ENCODE data around the gene THAP11. TPM values are rescaled to one million over a fixed set of nuclear protein-coding genes. Genes with fewer than 3 reads are reported as not detected.
A peak's percentile ranks its signal among the peaks of the same experiment; 100 is the strongest.
"Not testable (repeated sequence)": the region's sequence is repeated elsewhere in the genome, so short reads cannot be mapped to it uniquely, and the experiment has no call there.

The THAP11 gene
- total RNA-seq, 1 experiment from 2014 or later, result 67.0 TPM

- H3K27me3 ChIP-seq (ENCODE audit: control insufficient read depth, insufficient read depth, low read length), result no peaks in the 10 kb centered on the region
- no peak overlapping the region for H3K4me3 ChIP-seq (ENCODE audit: insufficient read depth, low read depth, low read length)
- peaks cover 24% of the 10 kb centered on the region for H3K36me3 ChIP-seq (replicated peaks; ENCODE audit: control insufficient read depth, insufficient read depth, low read length)
- no peak for DNase-seq
Measured at GRCh38 chr16:67862623-67863583, 20.8 kb downstream of the THAP11 start.

DNA sequence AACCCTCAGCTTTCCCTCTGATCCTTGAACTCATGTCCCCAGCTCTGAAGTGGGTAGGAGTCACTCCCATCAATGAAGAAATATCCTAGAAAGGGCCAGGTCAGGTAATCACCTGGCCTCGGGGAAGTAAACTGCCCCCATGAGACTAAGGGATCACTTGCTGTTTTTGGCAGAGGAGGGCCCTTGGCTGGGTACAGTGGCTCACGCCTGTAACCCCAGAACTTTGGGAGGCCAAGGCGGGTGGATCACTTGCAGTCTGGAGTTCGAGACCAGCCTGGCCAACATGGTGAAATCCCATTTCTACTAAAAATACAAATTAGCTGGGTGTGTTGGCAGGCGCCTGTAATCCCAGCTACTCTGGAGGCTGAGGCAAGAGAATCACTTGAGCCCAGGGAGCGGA, 21.9 kb downstream of the THAP11 start:
- not testable (repeated sequence) for H3K27me3 ChIP-seq (ENCODE audit: control insufficient read depth, insufficient read depth, low read length); DNase-seq; H3K4me3 ChIP-seq (ENCODE audit: insufficient read depth, low read depth, low read length)
- H3K36me3 ChIP-seq (replicated peaks; ENCODE audit: control insufficient read depth, insufficient read depth, low read length), result peaks cover 33% of the 10 kb centered on the region

DNA sequence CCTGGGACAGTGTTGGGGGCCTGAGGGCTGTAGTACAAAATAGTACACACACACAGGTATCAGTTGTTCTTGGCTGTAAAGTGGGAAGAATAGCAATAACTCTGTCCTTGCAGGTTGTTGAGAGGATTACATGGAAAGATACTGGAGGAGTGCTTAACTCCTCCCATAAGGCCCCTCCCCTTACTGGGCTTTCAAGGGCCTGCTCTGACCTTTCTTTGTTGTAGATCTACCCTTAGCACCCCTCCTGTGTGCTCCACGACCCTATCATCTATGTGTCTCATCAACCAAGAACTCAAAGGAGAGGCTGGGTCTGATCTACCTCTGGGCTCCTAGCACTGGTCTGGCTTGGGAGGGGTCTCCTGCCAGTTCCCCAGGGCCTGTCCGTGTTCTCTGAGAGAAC, 22.5 kb downstream of the THAP11 start:
- Histone ChIP-seq H3K36me3 (replicated peaks; ENCODE audit: control insufficient read depth, insufficient read depth, low read length) (peaks cover 33% of the 10 kb centered on the region), H3K27me3 (ENCODE audit: control insufficient read depth, insufficient read depth, low read length) (no peaks in the 10 kb centered on the region), H3K4me3 (ENCODE audit: insufficient read depth, low read depth, low read length) (no peak overlapping the region)
- no peak for DNase-seq

DNA sequence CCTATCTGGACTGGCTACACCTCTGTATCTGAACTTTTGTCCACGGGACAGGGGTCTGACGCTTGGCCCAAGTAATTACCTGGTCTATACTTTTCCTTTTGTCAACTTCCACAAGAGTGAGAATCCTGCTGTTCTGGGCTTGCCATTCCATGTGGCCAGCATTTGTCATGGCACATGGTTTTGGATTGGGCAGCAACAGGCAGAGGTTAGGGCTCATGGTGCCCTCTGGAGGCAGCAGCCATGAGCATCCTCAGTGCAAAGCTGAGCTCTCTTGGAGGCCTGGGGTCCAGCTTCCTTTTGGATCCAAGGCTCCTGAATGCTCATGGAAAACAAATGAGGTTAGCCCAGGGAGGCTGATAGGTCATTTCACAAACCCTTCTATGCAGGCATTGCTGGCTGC, 23.2 kb downstream of the THAP11 start:
- DNase-seq, result peak; percentile 80

GRCh38 chr16:67868290-67868689, 26.2 kb downstream of the THAP11 start:
- Histone ChIP-seq H3K4me3 (ENCODE audit: insufficient read depth, low read depth, low read length) (no peak overlapping the region), H3K36me3 (replicated peaks; ENCODE audit: control insufficient read depth, insufficient read depth, low read length) (peaks cover 34% of the 10 kb centered on the region), H3K27me3 (ENCODE audit: control insufficient read depth, insufficient read depth, low read length) (no peaks in the 10 kb centered on the region)
- no peak for DNase-seq

More for the DNA sequence above, 23.2 kb downstream of the THAP11 start:
- Histone ChIP-seq H3K4me3 (ENCODE audit: insufficient read depth, low read depth, low read length) (no peak overlapping the region), H3K36me3 (replicated peaks; ENCODE audit: control insufficient read depth, insufficient read depth, low read length) (peaks cover 37% of the 10 kb centered on the region), H3K27me3 (ENCODE audit: control insufficient read depth, insufficient read depth, low read length) (no peaks in the 10 kb centered on the region)

- Histone ChIP-seq H3K36me3 (replicated peaks; ENCODE audit: control insufficient read depth, insufficient read depth, low read length) (peaks cover 33% of the 10 kb centered on the region), H3K27me3 (ENCODE audit: control insufficient read depth, insufficient read depth, low read length) (no peaks in the 10 kb centered on the region), H3K4me3 (ENCODE audit: insufficient read depth, low read depth, low read length) (no peak overlapping the region)
- DNase-seq, result no peak
Measured at GRCh38 chr16:67869653-67870052, 27.5 kb downstream of the THAP11 start.

GRCh38 chr16:67871256-67871655, 29.1 kb downstream of the THAP11 start:
- no peak overlapping the region for H3K4me3 ChIP-seq (ENCODE audit: insufficient read depth, low read depth, low read length)
- H3K27me3 ChIP-seq (ENCODE audit: control insufficient read depth, insufficient read depth, low read length), result no peaks in the 10 kb centered on the region
- peaks cover 31% of the 10 kb centered on the region for H3K36me3 ChIP-seq (replicated peaks; ENCODE audit: control insufficient read depth, insufficient read depth, low read length)
- DNase-seq, result no peak

- DNase-seq, result no peak
- H3K36me3 ChIP-seq (replicated peaks; ENCODE audit: control insufficient read depth, insufficient read depth, low read length), result peaks cover 35% of the 10 kb centered on the region
- no peaks in the 10 kb centered on the region for H3K27me3 ChIP-seq (ENCODE audit: control insufficient read depth, insufficient read depth, low read length)
- peak overlapping the region; percentile 87; the same call in 1 of the 2 replicates for H3K4me3 ChIP-seq (ENCODE audit: insufficient read depth, low read depth, low read length)
Measured at GRCh38 chr16:67872131-67872630, 30.1 kb downstream of the THAP11 start.

DNA sequence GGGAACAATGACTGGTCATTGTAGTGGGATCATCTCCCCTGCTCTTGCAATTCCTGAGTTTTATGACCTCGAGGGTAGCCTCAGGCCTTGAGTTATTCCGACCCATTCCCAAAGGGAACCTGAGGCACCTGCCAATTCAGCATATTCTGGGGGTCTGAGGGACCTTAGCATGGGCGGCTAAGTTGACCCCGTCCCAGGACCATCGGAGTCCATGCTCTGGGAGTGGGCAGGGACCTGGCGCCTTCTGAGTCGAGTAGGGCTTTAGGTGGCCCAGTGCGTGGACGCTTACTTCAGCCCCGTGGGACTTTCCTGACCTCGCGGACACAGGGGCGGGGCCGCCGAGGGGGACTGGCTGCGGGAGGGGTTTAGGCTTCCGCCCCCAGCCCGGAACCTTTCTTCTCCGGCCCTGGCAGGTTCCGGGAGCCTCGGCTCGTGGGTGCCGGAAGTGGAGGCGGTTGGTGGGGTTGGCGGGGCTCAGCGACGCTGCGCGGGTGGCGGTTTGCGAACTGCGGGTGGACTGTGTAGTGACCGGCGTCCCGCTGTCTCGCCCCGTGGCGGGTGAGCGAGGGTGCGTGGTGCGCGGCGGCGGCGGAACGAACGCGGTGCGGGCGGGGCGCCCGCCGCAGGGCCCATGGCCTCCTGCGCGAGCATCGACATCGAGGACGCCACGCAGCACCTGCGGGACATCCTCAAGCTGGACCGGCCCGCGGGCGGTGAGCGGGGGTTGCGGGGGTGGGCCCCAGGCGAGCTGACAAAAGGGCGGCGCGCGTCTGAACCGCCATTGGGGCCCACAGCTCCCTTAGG, 30.7 kb downstream of the THAP11 start, which contains the start of gene EDC4:
EDC4 (plus strand) TSS at position 422 of the 804 bp plus-strand sequence; CDS start at position 632, 210 bp downstream.
- Histone ChIP-seq H3K4me3 (ENCODE audit: insufficient read depth, low read depth, low read length) (peak within 1 kb of the TSS; percentile 87), H3K36me3 (replicated peaks; ENCODE audit: control insufficient read depth, insufficient read depth, low read length) (peaks cover 37% of the 10 kb centered on the region), H3K27me3 (ENCODE audit: control insufficient read depth, insufficient read depth, low read length) (no peaks in the 10 kb centered on the region)
- DNase-seq, result peak; percentile 96

DNA sequence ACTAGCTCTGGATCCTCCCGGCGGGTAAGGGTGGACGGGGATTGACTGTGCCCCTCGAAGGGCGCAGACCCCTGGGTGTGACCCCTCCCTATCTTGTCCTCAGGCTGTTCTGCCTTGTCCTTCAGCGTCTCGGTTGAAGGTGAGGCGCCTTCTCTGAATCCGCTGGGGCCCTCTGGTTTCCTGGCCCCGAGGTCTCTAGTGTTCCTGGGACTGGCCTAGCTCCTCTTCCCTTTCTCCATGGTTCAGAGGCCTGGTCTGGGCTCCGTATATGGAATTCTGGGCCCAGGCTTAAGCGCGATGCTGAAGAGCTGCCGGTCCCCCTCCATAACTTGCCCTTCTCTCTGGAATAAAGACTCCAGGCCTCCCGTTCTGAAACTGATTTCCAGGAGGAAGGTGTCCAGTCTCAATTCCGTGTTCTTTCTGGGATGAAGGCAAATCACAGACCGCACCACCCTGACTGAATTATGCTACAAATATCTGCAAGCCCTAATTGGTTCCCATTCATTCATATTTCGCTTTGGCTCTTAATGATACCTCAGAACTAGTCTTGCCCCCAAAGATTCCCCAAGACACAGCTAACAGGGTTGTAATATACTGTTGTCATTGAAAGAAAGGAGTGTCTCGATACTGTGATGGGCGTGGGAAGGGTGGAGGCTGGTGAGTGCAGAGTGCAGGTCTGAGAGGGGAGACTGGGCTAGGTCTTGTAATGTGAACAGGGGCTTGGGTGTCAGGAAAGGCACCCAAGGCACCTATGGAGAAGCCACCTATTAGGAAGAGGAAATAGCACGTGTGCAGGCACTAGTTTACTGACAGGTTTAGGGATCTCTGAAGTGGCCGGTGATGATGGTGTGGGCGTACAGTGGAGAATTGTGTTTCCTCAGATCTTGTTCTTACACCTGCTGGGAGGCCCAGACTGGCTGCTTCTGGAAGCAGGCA, 31.6 kb downstream of the THAP11 start:
- peak; percentile 28 for DNase-seq
- Histone ChIP-seq H3K36me3 (replicated peaks; ENCODE audit: control insufficient read depth, insufficient read depth, low read length) (peaks cover 36% of the 10 kb centered on the region), H3K27me3 (ENCODE audit: control insufficient read depth, insufficient read depth, low read length) (no peaks in the 10 kb centered on the region), H3K4me3 (ENCODE audit: insufficient read depth, low read depth, low read length) (peak overlapping the region; percentile 87)

- no peaks in the 10 kb centered on the region for H3K27me3 ChIP-seq (ENCODE audit: control insufficient read depth, insufficient read depth, low read length)
- H3K36me3 ChIP-seq (replicated peaks; ENCODE audit: control insufficient read depth, insufficient read depth, low read length), result peaks cover 40% of the 10 kb centered on the region
- 0 out of 2 replicates have a peak overlapping the region, but pooled peaks have one; percentile 87 for H3K4me3 ChIP-seq (ENCODE audit: insufficient read depth, low read depth, low read length)
- DNase-seq, result no peak
Measured at GRCh38 chr16:67874372-67874771, 32.3 kb downstream of the THAP11 start.

DNA sequence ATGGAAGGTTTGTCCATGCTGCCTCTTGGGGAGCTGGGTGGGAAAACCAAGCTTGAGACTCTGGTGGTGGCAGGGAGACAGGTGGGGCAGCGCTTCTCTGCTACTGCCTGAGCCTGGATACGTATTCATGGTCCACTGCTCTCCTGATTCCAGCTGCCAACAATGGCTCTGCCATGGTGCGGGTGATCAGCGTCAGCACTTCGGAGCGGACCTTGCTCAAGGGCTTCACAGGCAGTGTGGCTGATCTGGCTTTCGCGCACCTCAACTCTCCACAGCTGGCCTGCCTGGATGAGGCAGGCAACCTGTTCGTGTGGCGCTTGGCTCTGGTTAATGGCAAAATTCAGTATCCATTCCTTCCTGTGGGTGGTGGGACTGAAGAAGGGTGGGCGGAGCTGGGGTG, 34.9 kb downstream of the THAP11 start:
- H3K36me3 ChIP-seq (replicated peaks; ENCODE audit: control insufficient read depth, insufficient read depth, low read length), result peaks cover 49% of the 10 kb centered on the region
- no peak for DNase-seq
- H3K27me3 ChIP-seq (ENCODE audit: control insufficient read depth, insufficient read depth, low read length), result no peaks in the 10 kb centered on the region
- no peak overlapping the region for H3K4me3 ChIP-seq (ENCODE audit: insufficient read depth, low read depth, low read length)

GRCh38 chr16:67878232-67878631, 36.1 kb downstream of the THAP11 start:
- DNase-seq, result no peak
- H3K27me3 ChIP-seq (ENCODE audit: control insufficient read depth, insufficient read depth, low read length), result no peaks in the 10 kb centered on the region
- H3K36me3 ChIP-seq (replicated peaks; ENCODE audit: control insufficient read depth, insufficient read depth, low read length), result peaks cover 58% of the 10 kb centered on the region
- H3K4me3 ChIP-seq (ENCODE audit: insufficient read depth, low read depth, low read length), result no peak overlapping the region

DNA sequence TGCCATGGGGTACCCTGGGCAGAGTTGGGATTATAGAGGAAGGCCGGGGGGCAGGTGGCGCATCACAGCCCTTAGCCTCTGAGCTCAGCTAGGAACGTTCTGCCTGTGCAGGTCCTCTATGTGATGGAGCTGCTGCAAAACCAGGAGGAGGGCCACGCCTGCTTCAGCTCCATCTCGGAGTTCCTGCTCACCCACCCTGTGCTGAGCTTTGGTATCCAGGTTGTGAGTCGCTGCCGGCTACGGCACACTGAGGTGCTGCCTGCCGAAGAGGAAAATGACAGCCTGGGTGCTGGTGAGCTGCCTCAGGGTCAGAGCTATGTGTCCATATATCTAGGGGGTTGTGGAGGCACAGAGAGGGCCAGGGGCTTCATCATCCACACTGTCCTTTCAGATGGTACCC, 36.7 kb downstream of the THAP11 start:
- peaks cover 62% of the 10 kb centered on the region for H3K36me3 ChIP-seq (replicated peaks; ENCODE audit: control insufficient read depth, insufficient read depth, low read length)
- no peak overlapping the region for H3K4me3 ChIP-seq (ENCODE audit: insufficient read depth, low read depth, low read length)
- no peak for DNase-seq
- no peaks in the 10 kb centered on the region for H3K27me3 ChIP-seq (ENCODE audit: control insufficient read depth, insufficient read depth, low read length)
